CD4-positive, alpha-beta T cell treated with Interleukin-17A for 1 hour (primary cell): ENCODE data around the gene SLC25A51.
"Not testable (repeated sequence)": the region's sequence is repeated elsewhere in the genome, so short reads cannot be mapped to it uniquely, and the experiment has no call there.

Experiments
- DNase-seq: peaks from one replicate; pipeline ENCODE4 v3.0.0-alpha.2; 2020

SLC25A51 gene

DNA sequence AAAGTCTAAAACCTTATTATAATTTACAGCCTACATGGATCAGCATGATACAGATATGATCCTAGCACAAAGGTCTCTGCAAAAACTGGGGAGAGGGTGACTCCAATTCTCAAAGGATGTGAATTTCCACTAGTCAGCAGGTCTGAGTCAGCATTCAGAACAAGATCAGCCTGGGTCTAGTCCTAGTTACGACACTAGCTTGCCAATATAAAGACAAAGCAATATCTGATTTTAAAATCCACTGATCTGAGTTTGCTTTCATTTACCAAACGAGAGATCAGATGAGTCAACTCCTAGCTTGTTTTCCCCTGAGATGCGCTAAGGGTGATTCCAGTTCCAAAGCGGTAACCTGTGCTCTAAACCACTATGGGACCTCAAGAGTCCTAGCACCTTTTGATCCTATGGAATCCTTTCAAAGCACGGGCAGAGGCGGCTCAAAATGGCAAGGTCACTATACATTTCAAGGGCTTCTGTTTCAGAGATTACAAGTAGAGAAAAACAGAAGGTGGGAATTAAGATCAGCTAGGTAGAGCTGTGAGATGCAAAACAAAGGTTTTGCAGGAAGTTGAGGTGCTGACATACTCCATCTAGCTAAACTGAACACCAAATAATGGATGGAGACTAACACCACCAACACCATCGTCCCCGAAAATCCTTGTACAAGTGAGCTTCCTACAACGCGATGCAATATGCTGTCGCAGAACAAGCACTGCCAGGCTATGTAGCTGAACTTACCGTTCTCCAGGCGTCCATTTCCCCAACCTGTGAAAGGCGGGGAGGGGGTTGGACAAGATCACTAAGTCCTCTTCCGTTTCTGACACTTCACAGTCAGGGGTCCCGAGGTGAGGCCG, 906 bp downstream of the SLC25A51 start:
- DNase-seq, result peak; percentile 5

- no peak for DNase-seq
Measured at GRCh38 chr9:37902131-37902530, 1.8 kb downstream of the SLC25A51 start.

- DNase-seq, result no peak
Measured at GRCh38 chr9:37899041-37899440, 4.9 kb downstream of the SLC25A51 start.

GRCh38 chr9:37897665-37898064, 6.3 kb downstream of the SLC25A51 start:
- DNase-seq, result no peak

DNA sequence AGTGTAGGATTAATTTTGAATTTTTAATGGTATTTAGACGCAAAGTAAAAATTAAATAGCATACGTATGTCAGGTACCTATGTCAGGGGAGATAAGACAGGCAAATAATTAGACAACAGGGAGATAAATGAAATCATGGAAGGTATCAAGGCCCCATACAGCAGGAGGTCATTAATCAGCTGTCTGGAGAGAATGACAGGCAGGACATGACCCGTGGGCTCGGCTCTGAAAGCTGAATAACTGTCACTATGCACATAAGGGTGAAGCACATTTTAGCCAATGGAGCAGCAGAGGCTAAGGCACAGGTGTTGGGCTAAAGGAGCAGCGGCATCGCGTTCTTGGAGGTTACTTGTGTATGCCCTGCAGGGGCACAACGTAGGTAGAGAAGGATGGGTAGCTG, 11.9 kb downstream of the SLC25A51 start:
- DNase-seq, result no peak

GRCh38 chr9:37891042-37891441, 12.9 kb downstream of the SLC25A51 start:
- DNase-seq, result not testable (repeated sequence)

- no peak for DNase-seq
Measured at GRCh38 chr9:37889536-37889935, 14.4 kb downstream of the SLC25A51 start.

GRCh38 chr9:37887977-37888583, 15.8 kb downstream of the SLC25A51 start:
- not testable (repeated sequence) for DNase-seq

DNA sequence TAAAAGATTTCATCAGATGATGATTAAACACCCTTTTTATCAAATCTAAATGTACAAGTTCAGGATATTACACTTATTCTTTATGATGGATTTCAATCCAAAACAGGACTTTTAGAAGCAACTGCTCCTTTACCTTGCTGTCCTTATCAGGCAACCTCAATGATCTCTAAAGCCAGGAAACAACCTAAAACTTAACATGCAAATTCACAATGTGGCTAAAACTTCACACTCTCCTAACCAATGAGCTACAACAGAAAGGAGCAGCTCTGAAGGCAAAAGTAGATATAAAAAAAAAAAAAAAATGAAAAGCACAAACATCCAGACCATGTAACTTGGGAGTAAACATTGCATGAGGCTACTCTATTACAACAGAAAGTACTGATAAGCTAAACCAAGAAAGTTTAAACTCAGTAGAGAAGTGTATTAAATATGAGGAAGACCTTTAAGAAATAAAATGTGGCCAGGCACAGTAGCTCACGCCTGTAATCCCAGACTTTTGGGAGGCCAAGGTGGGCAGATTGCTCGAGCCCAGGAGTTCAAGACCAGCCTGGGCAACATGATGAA, 22.9 kb downstream of the SLC25A51 start:
- no peak for DNase-seq

- DNase-seq, result no peak
Measured at GRCh38 chr9:37876376-37876775, 27.6 kb downstream of the SLC25A51 start.

DNA sequence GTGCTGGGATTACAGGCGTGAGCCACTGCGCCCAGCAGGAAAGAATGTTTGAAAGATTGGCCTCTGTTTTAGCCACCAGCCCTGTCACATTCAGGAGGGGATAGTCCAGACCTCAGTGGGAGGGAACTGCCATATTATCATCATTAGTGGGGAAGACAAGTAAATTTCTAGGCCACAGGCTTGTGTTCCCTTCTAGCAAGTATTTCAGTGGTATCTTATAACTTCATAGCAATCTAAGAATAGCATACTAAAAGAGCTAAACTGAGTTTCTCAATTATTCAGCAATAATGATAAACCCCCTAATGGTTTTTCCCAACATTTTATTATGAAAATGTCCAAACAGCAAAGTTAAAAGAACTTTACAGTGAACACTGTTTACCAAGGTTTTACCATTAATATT, 30.0 kb downstream of the SLC25A51 start:
- no peak for DNase-seq

GRCh38 chr9:37870799-37871176, 33.1 kb downstream of the SLC25A51 start:
- DNase-seq, result no peak

- no peak for DNase-seq
Measured at GRCh38 chr9:37870081-37870798, 33.7 kb downstream of the SLC25A51 start.

- no peak for DNase-seq
Measured at GRCh38 chr9:37862530-37862929, 41.4 kb downstream of the SLC25A51 start.

GRCh38 chr9:37859043-37859442, 44.9 kb downstream of the SLC25A51 start:
- peak; percentile 2 for DNase-seq

- DNase-seq, result no peak
Measured at GRCh38 chr9:37856551-37856950, 47.4 kb downstream of the SLC25A51 start.

DNA sequence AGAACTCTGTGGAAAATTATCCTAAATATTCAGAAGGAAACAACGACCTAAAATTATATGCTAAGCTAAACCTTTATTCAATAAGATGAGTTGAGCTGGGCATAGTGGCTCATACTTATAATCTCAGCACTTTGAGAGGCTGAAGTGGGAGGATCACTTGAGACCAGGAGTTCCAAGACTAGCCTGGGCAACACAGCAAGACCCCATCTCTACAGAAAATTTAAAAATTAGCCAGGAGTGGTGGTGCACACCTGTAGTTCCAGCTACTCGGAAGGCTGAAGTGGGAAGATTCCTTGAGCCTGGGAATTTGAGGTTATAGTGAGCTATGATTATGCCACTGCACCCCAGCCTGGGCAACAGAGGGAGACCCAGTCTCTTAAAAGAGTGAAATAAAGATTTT, 51.7 kb downstream of the SLC25A51 start:
- no peak for DNase-seq

GRCh38 chr9:37840560-37841194, 63.2 kb downstream of the SLC25A51 start:
- no peak for DNase-seq

- no peak for DNase-seq
Measured at GRCh38 chr9:37839496-37840461, 64.1 kb downstream of the SLC25A51 start.
